Measurements from ENCODE around the gene DDC. TPM values are rescaled to one million over a fixed set of nuclear protein-coding genes. Genes with fewer than 3 reads are reported as not detected.
"Not testable (repeated sequence)": the region's sequence is repeated elsewhere in the genome, so short reads cannot be mapped to it uniquely, and the experiment has no call there.

Gene DDC
- total RNA-seq, 2 donors from 2014 or later = 0.85 TPM; not detected in 1

DNA sequence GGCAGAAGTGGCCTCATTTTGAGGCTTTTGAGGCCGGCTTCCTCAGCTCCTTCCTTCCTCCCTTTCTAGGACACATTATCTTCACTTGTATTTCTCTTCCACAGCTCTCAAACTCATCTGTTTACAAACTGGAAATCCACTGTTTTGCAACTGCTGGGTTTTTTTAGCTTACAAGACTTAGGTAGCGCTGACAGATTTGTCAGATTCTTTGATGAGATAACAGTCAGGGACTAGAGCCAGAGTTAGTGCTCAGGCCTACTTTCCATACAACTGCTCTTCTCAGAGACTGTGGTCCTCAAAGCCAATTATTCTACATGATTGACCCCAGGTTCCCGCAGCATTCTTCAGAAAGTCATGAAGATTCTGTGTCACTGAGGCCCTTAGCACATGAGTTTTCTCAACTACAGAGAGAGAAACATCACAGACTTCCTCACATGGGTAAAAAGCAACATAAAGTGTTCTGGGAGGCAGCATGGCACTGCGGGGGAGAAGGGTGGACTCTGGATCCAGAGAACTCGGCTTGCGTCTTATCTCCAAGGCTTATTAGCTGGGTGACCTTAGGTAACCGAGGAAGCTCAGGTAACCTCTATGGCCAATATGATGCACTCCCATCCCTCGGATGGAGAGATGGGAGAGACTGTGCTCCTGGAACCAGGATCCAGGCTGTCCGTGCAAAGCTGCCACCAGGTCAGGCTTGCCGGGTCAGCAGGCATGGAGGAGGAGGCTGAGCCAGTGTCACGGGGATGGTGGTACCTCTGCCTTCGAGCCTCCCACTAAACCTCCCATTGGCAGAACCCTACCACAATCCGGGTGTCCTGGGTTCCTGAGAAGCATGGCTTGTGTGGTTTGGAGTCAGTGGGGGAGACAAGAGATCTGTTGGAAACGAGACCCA lies 10.5 kb downstream of the DDC start:
- Histone ChIP-seq H3K27ac (no peak overlapping the region), H3K9me3 (no peaks in the 10 kb centered on the region), H3K4me3 (no peak overlapping the region), H3K27me3 (replicated peaks; ENCODE audit: insufficient read depth) (no peaks in the 10 kb centered on the region), H3K36me3 (no peaks in the 10 kb centered on the region), H3K4me1 (ENCODE audit: control insufficient read depth in 1 of 2, low read depth in 2 of 2) (no peaks in the 10 kb centered on the region)
- DNase-seq (ENCODE audit: low spot score) = no peak
- TF ChIP-seq, protein P1, sequence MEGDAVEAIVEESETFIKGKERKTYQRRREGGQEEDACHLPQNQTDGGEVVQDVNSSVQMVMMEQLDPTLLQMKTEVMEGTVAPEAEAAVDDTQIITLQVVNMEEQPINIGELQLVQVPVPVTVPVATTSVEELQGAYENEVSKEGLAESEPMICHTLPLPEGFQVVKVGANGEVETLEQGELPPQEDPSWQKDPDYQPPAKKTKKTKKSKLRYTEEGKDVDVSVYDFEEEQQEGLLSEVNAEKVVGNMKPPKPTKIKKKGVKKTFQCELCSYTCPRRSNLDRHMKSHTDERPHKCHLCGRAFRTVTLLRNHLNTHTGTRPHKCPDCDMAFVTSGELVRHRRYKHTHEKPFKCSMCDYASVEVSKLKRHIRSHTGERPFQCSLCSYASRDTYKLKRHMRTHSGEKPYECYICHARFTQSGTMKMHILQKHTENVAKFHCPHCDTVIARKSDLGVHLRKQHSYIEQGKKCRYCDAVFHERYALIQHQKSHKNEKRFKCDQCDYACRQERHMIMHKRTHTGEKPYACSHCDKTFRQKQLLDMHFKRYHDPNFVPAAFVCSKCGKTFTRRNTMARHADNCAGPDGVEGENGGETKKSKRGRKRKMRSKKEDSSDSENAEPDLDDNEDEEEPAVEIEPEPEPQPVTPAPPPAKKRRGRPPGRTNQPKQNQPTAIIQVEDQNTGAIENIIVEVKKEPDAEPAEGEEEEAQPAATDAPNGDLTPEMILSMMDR (IDR thresholded peaks at IDR 0.05) = no peak
- no peak for ATAC-seq (ENCODE audit: insufficient number of reproducible peaks, low FRiP score, low read depth)

DNA sequence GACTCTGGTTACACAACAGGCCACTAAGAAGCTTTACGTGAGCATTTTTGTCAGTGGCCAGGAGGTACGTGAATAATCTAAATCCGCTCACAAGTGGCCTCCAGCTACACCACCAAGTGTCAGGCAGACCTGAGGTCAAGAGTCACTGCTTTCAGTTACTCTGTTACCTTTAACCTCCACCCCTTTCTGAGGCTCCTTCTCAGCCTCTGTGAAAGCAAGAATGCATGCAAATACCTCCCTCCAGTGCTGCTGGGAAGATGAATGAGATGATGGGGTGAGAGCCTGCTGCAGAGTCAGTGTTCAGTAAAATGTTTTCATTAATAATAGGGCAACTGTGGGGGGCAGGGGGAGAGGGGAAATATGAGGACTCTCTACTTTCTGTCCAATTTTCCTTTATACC lies 11.2 kb downstream of the DDC start:
- Histone ChIP-seq H3K4me1 (ENCODE audit: control insufficient read depth in 1 of 2, low read depth in 2 of 2) (no peaks in the 10 kb centered on the region), H3K36me3 (no peaks in the 10 kb centered on the region), H3K4me3 (no peak overlapping the region), H3K27me3 (replicated peaks; ENCODE audit: insufficient read depth) (no peaks in the 10 kb centered on the region), H3K9me3 (no peaks in the 10 kb centered on the region), H3K27ac (no peak overlapping the region)
- DNase-seq (ENCODE audit: low spot score) = no peak
- ATAC-seq (ENCODE audit: insufficient number of reproducible peaks, low FRiP score, low read depth) = no peak
- TF ChIP-seq, protein P1 (IDR thresholded peaks at IDR 0.05) = no peak

DNA sequence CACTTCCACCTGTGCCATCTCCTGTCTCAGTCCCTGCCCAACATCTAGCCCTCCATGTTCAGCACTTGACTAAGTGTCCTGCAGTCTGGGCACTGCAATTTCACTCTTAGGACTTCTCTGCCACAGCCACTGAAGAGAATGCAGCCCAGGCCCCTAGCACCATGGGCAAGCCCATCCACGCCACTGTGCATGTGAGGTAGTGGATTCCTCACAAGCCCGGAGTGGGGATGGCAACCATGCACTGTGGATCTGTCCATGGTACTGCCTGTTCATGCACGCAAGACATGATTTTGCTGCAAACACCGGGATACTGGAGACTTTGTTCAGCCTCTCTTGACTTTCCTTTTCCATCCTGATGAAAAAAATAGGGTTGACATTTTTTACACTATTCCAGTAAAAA lies 12.3 kb downstream of the DDC start:
- Histone ChIP-seq H3K4me3 (no peak overlapping the region), H3K36me3 (no peaks in the 10 kb centered on the region), H3K27me3 (replicated peaks; ENCODE audit: insufficient read depth) (no peaks in the 10 kb centered on the region), H3K9me3 (no peaks in the 10 kb centered on the region), H3K27ac (no peak overlapping the region), H3K4me1 (ENCODE audit: control insufficient read depth in 1 of 2, low read depth in 2 of 2) (no peaks in the 10 kb centered on the region)
- ATAC-seq (ENCODE audit: insufficient number of reproducible peaks, low FRiP score, low read depth) (no peak), DNase-seq (ENCODE audit: low spot score) (no peak)
- TF ChIP-seq, protein P1 (IDR thresholded peaks at IDR 0.05) = no peak

DNA sequence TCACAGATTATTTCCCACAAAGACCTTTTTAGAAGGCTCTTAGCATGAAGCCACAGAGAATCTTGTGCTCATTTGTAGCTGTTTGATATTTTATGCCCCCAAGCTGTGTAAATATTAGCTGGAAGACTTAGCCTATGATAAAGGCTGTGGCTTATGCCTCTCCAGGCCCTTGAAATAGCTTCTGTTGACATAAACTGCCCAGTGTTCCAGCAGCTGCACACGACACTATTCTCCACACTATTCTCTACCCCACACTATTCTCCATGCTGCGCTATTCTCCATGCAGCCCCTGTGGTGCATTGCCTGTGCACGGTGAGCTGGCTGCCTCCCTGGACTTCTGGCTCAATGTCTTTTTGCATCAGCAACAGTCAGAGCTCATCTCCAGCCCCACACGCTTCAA lies 13.1 kb downstream of the DDC start:
- Histone ChIP-seq H3K27me3 (replicated peaks; ENCODE audit: insufficient read depth) (no peaks in the 10 kb centered on the region), H3K4me3 (no peak overlapping the region), H3K4me1 (ENCODE audit: control insufficient read depth in 1 of 2, low read depth in 2 of 2) (no peaks in the 10 kb centered on the region), H3K9me3 (no peaks in the 10 kb centered on the region), H3K27ac (no peak overlapping the region), H3K36me3 (no peaks in the 10 kb centered on the region)
- DNase-seq (ENCODE audit: low spot score) (no peak), ATAC-seq (ENCODE audit: insufficient number of reproducible peaks, low FRiP score, low read depth) (no peak)
- TF ChIP-seq, protein P1 (IDR thresholded peaks at IDR 0.05) = no peak

DNA sequence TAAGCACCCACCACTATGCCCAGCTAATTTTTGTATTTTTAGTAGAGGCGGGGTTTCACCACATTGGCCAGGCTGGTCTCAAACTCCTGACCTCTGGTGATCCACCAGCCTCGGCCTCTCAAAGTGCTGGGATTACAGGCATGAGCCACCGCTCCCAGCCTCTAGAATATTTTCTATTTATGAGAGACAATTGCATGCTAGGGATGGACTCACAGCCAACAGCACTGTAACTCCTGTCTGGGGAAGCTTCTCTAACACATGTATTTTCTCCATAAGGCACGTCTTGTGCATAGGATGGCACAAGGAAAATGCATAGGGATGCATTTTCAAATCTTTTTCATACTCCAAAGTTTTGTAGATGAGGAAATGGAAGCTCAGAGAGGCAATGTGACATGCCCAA lies 19.6 kb downstream of the DDC start:
- H3K27me3 ChIP-seq (replicated peaks; ENCODE audit: insufficient read depth); H3K9me3 ChIP-seq; H3K27ac ChIP-seq; DNase-seq (ENCODE audit: low spot score); H3K4me1 ChIP-seq (ENCODE audit: control insufficient read depth in 1 of 2, low read depth in 2 of 2); H3K36me3 ChIP-seq; H3K4me3 ChIP-seq; ATAC-seq (ENCODE audit: insufficient number of reproducible peaks, low FRiP score, low read depth): not testable (repeated sequence)

Measured in thoracic aorta (tissue), 2 donors.